NCI-H526 treated with DMSO at 0.1 percent for 48 hours (cell line): Measurements from ENCODE around the gene COG3.
A peak's percentile ranks its signal among the peaks of the same experiment; 100 is the strongest.

Source experiments
- DNase-seq: peaks from one replicate; lab custom pipeline; 2025; lab: John Stamatoyannopoulos, UW

The COG3 gene

GRCh38 chr13:45446181-45446580, 18.6 kb upstream of the COG3 start:
- no peak for DNase-seq

- no peak for DNase-seq
Measured at GRCh38 chr13:45447050-45447661, 17.6 kb upstream of the COG3 start.

- no peak for DNase-seq
Measured at GRCh38 chr13:45448965-45449559, 15.7 kb upstream of the COG3 start.

- no peak for DNase-seq
Measured at GRCh38 chr13:45451282-45451681, 13.5 kb upstream of the COG3 start.

GRCh38 chr13:45454204-45454603, 10.5 kb upstream of the COG3 start:
- DNase-seq, result no peak

- DNase-seq, result no peak
Measured at GRCh38 chr13:45456196-45456972, 8.4 kb upstream of the COG3 start.

- DNase-seq, result no peak
Measured at GRCh38 chr13:45464141-45464686, 525 bp upstream of the COG3 start.

GRCh38 chr13:45466359-45466758, 1.6 kb downstream of the COG3 start:
- no peak for DNase-seq

GRCh38 chr13:45468635-45469034, 3.9 kb downstream of the COG3 start:
- DNase-seq, result peak; percentile 55

- DNase-seq, result no peak
Measured at GRCh38 chr13:45472171-45472705, 7.5 kb downstream of the COG3 start.

GRCh38 chr13:45473627-45474026, 8.9 kb downstream of the COG3 start:
- DNase-seq, result no peak

- no peak for DNase-seq
Measured at GRCh38 chr13:45474584-45475454, 10.1 kb downstream of the COG3 start.

- DNase-seq, result no peak
Measured at GRCh38 chr13:45479661-45480060, 14.9 kb downstream of the COG3 start.

GRCh38 chr13:45481688-45482087, 16.9 kb downstream of the COG3 start:
- no peak for DNase-seq

GRCh38 chr13:45482571-45483173, 17.9 kb downstream of the COG3 start:
- no peak for DNase-seq

GRCh38 chr13:45487604-45488003, 22.9 kb downstream of the COG3 start:
- DNase-seq, result peak; percentile 55

GRCh38 chr13:45490068-45490467, 25.3 kb downstream of the COG3 start:
- no peak for DNase-seq

GRCh38 chr13:45492538-45492937, 27.8 kb downstream of the COG3 start:
- no peak for DNase-seq

- DNase-seq, result no peak
Measured at GRCh38 chr13:45496942-45497341, 32.2 kb downstream of the COG3 start.

GRCh38 chr13:45500492-45501174, 35.9 kb downstream of the COG3 start:
- no peak for DNase-seq

- no peak for DNase-seq
Measured at GRCh38 chr13:45501175-45501526, 36.4 kb downstream of the COG3 start.
